Activated T-cell treated with anti-CD3 and anti-CD28 coated beads for 24 hours (primary cell): ENCODE results near the gene KCNIP4.

Source experiments
- DNase-seq: peaks from one replicate; pipeline ENCODE4 v3.0.0-alpha.2; 2020; ENCODE audit warnings: low read depth

Gene KCNIP4

GRCh38 chr4:21046141-21046540 is 902.4 kb downstream of the KCNIP4 start:
- no peak for DNase-seq

GRCh38 chr4:21045119-21045518 is 903.5 kb downstream of the KCNIP4 start:
- DNase-seq = no peak

GRCh38 chr4:21041708-21042107 is 906.9 kb downstream of the KCNIP4 start:
- DNase-seq = no peak

- DNase-seq = no peak
Measured at GRCh38 chr4:21034728-21035127, 913.8 kb downstream of the KCNIP4 start.

- no peak for DNase-seq
Measured at GRCh38 chr4:21032089-21032645, 916.4 kb downstream of the KCNIP4 start.

GRCh38 chr4:21018817-21019216 is 929.8 kb downstream of the KCNIP4 start:
- DNase-seq = no peak

- no peak for DNase-seq
Measured at GRCh38 chr4:21013501-21013900, 935.1 kb downstream of the KCNIP4 start.

- no peak for DNase-seq
Measured at GRCh38 chr4:21012851-21013331, 935.7 kb downstream of the KCNIP4 start.

GRCh38 chr4:21011106-21011505 is 937.5 kb downstream of the KCNIP4 start:
- DNase-seq = no peak

GRCh38 chr4:21009956-21010355 is 938.6 kb downstream of the KCNIP4 start:
- no peak for DNase-seq

GRCh38 chr4:21005647-21006046 is 942.9 kb downstream of the KCNIP4 start:
- DNase-seq = no peak

- no peak for DNase-seq
Measured at GRCh38 chr4:21002976-21003375, 945.6 kb downstream of the KCNIP4 start.

GRCh38 chr4:21002286-21002685 is 946.3 kb downstream of the KCNIP4 start:
- no peak for DNase-seq

- DNase-seq = no peak
Measured at GRCh38 chr4:21001490-21001889, 947.1 kb downstream of the KCNIP4 start.

- no peak for DNase-seq
Measured at GRCh38 chr4:20997886-20998285, 950.7 kb downstream of the KCNIP4 start.

- DNase-seq = no peak
Measured at GRCh38 chr4:20995610-20996009, 953.0 kb downstream of the KCNIP4 start.

GRCh38 chr4:20995015-20995414 is 953.6 kb downstream of the KCNIP4 start:
- no peak for DNase-seq

- no peak for DNase-seq
Measured at GRCh38 chr4:20992002-20992401, 956.6 kb downstream of the KCNIP4 start.

GRCh38 chr4:20987191-20987590 is 961.4 kb downstream of the KCNIP4 start:
- no peak for DNase-seq

- no peak for DNase-seq
Measured at GRCh38 chr4:20984576-20984836, 964.1 kb downstream of the KCNIP4 start.

- DNase-seq = no peak
Measured at GRCh38 chr4:20983763-20984575, 964.6 kb downstream of the KCNIP4 start.

GRCh38 chr4:20982544-20982943 is 966.0 kb downstream of the KCNIP4 start:
- DNase-seq = no peak

GRCh38 chr4:20960291-20960690 is 988.3 kb downstream of the KCNIP4 start:
- no peak for DNase-seq

- DNase-seq = no peak
Measured at GRCh38 chr4:20954541-20954940, 994.0 kb downstream of the KCNIP4 start.
